IPS-15b (cell line): ENCODE data around the gene GTSF1L.
"Not testable (repeated sequence)": the region's sequence is repeated elsewhere in the genome, so short reads cannot be mapped to it uniquely, and the experiment has no call there.

Experiments used
- H3K27me3 ChIP-seq: one replicate; pipeline ENCODE4 v1.6.1; 2013; ENCODE audit warnings: low read length; ENCODE audit not compliant: control insufficient read depth, insufficient read depth
- H3K36me3 ChIP-seq: one replicate; pipeline ENCODE4 v1.6.1; 2013; ENCODE audit warnings: low read length; ENCODE audit not compliant: control insufficient read depth, insufficient read depth
- H3K4me1 ChIP-seq: one replicate; pipeline ENCODE4 v1.6.1; 2013; ENCODE audit warnings: mild to moderate bottlenecking, low read length; ENCODE audit not compliant: control insufficient read depth, insufficient read depth
- H3K4me3 ChIP-seq: one replicate; pipeline ENCODE4 v1.5.1; 2013; ENCODE audit warnings: low read depth, low read length
- H3K9ac ChIP-seq: one replicate; pipeline ENCODE4 v1.6.1; 2013; ENCODE audit warnings: low read depth, mild to moderate bottlenecking, low read length
- H3K9me3 ChIP-seq: one replicate; pipeline ENCODE4 v1.6.1; 2013; ENCODE audit warnings: mild to moderate bottlenecking, low read length; ENCODE audit not compliant: control insufficient read depth, insufficient read depth

The GTSF1L gene

DNA sequence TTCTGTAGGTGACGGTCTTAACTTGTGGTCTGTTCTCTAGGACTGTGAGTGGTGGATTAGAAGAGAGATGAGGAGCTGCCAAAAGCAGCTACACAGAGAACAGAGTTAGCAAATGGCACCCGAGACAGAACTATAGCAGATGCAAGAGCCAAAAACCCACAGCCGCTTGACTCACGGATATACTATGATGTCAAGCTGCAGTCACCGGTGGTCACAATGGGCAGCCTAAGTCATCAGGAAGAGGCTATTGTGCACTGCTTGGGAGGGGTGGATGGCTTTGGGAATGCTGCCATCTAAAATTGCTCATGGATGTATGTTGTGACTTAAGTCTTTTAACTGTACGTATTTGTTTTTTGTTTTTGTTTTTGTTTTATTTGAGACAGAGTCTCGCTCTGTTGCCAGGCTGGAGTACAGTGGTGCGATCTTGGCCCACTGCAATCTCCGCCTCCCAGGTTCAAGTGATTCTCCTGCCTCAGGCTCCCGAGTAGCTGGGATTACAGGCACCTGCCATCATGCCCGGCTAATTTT lies at the start of gene GTSF1L:
TSS of gene GTSF1L (minus strand) at position 192 of the 528 bp plus-strand sequence. CDS start 308 bp downstream, outside the sequence.
- H3K9ac ChIP-seq = no peak within 1 kb of the TSS
- no peaks in the 10 kb centered on the region for H3K36me3 ChIP-seq
- H3K4me1 ChIP-seq = no peaks in the 10 kb centered on the region
- H3K9me3 ChIP-seq = no peaks in the 10 kb centered on the region
- no peak within 1 kb of the TSS for H3K4me3 ChIP-seq
- no peaks in the 10 kb centered on the region for H3K27me3 ChIP-seq

DNA sequence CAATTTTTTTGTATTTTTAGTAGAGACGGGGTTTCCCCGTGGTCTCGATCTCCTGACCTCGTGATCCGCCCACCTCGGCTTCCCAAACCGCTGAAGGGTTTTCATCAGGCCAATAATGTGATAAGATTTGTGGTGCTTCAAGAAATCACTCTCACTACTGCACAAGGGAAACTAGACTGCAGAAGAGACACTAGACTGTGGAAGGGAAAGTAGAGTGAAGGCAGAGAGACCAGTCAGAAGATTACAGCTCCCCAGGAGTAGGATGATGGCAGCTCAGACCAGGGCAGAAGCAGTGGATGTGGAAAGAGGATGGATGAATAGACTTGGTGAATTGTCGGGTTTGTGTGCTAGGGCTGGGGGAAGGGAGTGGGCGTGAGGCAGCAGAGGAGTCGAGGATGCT lies 48.0 kb upstream of the GTSF1L start:
- Histone ChIP-seq H3K9me3 (no peaks in the 10 kb centered on the region), H3K4me1 (no peaks in the 10 kb centered on the region), H3K36me3 (no peaks in the 10 kb centered on the region), H3K4me3 (no peak overlapping the region), H3K9ac (no peak overlapping the region), H3K27me3 (no peaks in the 10 kb centered on the region)

DNA sequence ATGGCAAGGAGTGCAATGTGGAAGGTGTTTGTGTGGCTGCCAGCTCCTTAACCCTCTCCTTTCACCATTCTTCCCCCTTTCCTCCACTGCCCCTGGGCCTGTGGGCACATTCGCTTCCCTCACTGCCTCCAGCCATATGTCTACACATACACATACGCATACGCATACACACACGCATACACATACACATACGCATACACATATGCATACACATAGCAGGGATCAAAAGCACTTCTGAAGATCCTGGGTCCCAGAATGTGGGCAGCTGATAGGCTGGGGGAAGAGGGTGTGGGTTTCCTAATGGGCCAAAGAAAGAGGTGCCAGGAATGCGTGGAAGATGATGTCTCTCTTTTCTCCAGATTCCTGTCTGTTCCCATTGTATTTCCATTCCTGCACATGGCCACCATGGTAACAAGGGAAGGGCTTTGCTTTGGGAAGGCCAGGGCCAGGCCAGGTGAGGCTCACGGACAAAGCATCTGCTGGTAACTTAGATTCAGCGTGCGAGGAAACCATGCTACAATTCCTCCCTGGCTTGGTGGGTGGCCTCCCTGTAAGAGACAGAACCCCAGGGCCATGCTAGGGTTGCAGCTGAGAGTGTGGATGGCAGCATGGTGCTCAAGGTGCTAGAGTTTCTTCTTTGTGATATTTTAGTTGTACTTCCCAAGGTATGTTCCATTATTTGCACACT lies 44.8 kb upstream of the GTSF1L start:
- H3K4me1 ChIP-seq = no peaks in the 10 kb centered on the region
- no peaks in the 10 kb centered on the region for H3K27me3 ChIP-seq
- H3K4me3 ChIP-seq = no peak overlapping the region
- H3K9me3 ChIP-seq = no peaks in the 10 kb centered on the region
- H3K9ac ChIP-seq = no peak overlapping the region
- H3K36me3 ChIP-seq = no peaks in the 10 kb centered on the region

GRCh38 chr20:43770342-43770741 lies 43.5 kb upstream of the GTSF1L start:
- no peaks in the 10 kb centered on the region for H3K4me1 ChIP-seq
- no peaks in the 10 kb centered on the region for H3K9me3 ChIP-seq
- H3K36me3 ChIP-seq = no peaks in the 10 kb centered on the region
- H3K27me3 ChIP-seq = no peaks in the 10 kb centered on the region
- no peak overlapping the region for H3K4me3 ChIP-seq
- H3K9ac ChIP-seq = no peak overlapping the region

- no peaks in the 10 kb centered on the region for H3K4me1 ChIP-seq
Measured at GRCh38 chr20:43767686-43768474, 41.1 kb upstream of the GTSF1L start.

DNA sequence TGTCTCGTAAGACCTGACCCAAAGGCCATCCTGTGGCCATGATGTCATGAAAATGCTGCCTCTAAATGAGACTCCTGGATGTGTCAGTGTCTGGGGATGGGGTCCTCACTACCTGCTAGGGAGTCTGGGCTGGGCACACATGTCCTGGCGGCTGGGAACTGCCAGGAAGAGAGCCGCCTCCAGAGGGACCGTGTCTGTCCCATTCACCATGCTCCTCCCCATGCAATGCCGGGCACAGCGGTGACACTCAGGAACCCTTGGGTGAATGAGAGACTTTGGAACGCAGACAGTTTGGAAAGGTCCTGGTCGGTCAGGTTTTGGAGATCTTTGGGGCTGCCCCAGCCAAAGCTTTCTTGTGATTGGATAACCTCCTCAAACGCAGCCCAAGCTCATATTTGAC lies 40.1 kb upstream of the GTSF1L start:
- no peaks in the 10 kb centered on the region for H3K4me1 ChIP-seq
- no peaks in the 10 kb centered on the region for H3K36me3 ChIP-seq
- H3K9ac ChIP-seq = no peak overlapping the region
- H3K27me3 ChIP-seq = no peaks in the 10 kb centered on the region
- no peak overlapping the region for H3K4me3 ChIP-seq
- H3K9me3 ChIP-seq = no peaks in the 10 kb centered on the region

More at GRCh38 chr20:43767686-43768474, 41.1 kb upstream of the GTSF1L start:
- no peaks in the 10 kb centered on the region for H3K9me3 ChIP-seq
- H3K27me3 ChIP-seq = no peaks in the 10 kb centered on the region
- no peak overlapping the region for H3K4me3 ChIP-seq
- H3K36me3 ChIP-seq = no peaks in the 10 kb centered on the region
- H3K9ac ChIP-seq = no peak overlapping the region

- Histone ChIP-seq H3K4me1 (no peaks in the 10 kb centered on the region), H3K27me3 (no peaks in the 10 kb centered on the region), H3K36me3 (no peaks in the 10 kb centered on the region), H3K9ac (no peak overlapping the region), H3K9me3 (no peaks in the 10 kb centered on the region), H3K4me3 (no peak overlapping the region)
Measured at GRCh38 chr20:43766385-43766784, 39.6 kb upstream of the GTSF1L start.

DNA sequence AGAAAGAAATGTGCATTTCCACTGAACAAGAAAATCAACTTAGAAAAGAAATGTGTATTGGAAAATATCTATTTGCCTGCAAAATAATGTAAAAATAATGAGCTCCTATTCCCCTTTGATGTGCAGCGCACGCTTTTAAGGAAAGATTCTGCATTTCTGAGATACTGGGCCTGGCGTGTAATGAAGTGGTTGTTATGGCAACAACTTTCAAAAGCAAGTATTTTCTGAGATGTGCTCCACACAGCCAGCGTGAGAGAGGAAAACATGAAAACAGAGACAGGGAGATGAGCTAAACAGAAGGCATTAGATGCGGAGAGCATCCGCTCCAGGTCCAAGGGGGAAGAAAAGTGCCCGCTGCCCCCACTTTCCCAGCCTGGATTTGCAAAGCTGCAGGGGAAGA lies 39.1 kb upstream of the GTSF1L start:
- Histone ChIP-seq H3K27me3 (no peaks in the 10 kb centered on the region), H3K36me3 (no peaks in the 10 kb centered on the region), H3K4me3 (no peak overlapping the region), H3K4me1 (no peaks in the 10 kb centered on the region), H3K9me3 (no peaks in the 10 kb centered on the region), H3K9ac (no peak overlapping the region)

- H3K36me3 ChIP-seq = no peaks in the 10 kb centered on the region
- H3K27me3 ChIP-seq = no peaks in the 10 kb centered on the region
- H3K4me3 ChIP-seq = no peak overlapping the region
- no peaks in the 10 kb centered on the region for H3K9me3 ChIP-seq
- H3K4me1 ChIP-seq = no peaks in the 10 kb centered on the region
- no peak overlapping the region for H3K9ac ChIP-seq
Measured at GRCh38 chr20:43762911-43763310, 36.1 kb upstream of the GTSF1L start.

DNA sequence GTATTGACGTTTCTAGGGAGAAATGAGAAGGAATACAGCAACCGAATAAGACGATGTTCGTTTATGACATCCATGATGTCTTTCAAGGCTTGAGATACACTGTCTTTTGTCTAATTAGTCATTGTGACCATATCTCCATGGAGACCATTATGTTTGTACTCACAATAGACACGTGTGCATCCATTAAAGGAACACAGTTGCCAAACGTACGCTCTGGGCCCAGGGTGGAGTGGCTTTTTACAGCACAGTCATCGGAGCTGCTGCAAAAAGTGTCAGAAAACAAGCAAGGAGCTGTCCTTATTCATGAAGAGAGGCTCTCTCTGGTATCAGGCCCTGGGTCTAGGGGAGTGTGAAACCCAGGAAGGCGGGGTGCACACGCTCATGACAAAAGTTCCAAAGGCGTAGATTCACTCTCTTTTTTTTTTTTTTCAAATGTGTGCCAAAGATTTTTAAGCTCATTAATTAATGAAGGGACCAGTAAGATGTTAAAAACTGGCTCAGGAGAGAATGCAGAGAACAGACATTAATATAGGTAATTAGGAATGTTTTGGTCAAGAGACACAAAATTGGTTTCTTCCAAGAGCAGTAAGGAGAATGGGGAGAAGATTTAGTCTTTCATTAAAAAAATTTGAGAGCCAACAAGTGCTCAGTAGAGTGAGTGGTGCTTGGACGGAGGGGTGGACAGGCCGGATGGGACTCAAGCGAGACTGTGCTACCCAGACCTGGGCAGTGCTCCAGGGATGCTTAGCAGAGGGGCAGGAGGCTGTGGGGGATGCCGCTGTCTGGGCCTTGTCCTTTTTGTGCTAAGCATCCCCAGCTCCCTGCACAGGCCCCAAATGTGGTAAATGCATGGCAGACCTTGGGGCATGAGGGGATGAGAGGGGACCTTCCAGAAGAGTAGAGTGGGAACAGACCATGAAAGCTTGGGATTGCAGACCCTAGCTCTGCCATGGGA lies 34.9 kb upstream of the GTSF1L start:
- H3K4me3 ChIP-seq = no peak overlapping the region
- no peaks in the 10 kb centered on the region for H3K36me3 ChIP-seq
- H3K4me1 ChIP-seq = no peaks in the 10 kb centered on the region
- H3K9me3 ChIP-seq = no peaks in the 10 kb centered on the region
- no peak overlapping the region for H3K9ac ChIP-seq
- H3K27me3 ChIP-seq = no peaks in the 10 kb centered on the region

- H3K27me3 ChIP-seq, H3K36me3 ChIP-seq, H3K4me3 ChIP-seq, H3K4me1 ChIP-seq, H3K9ac ChIP-seq, H3K9me3 ChIP-seq: not testable (repeated sequence)
Measured at GRCh38 chr20:43757888-43758287, 31.1 kb upstream of the GTSF1L start.
